Measurements from ENCODE around the gene SPPL2B.

The SPPL2B gene

GRCh38 chr19:2324220-2324948 is 4.1 kb upstream of the SPPL2B start:
- DNase-seq (ENCODE audit: low spot score): no peak

GRCh38 chr19:2325281-2326046 is 3.0 kb upstream of the SPPL2B start:
- no peak for DNase-seq (ENCODE audit: low spot score)

GRCh38 chr19:2326699-2327360 is 1.7 kb upstream of the SPPL2B start:
- peak; percentile 60 for DNase-seq (ENCODE audit: low spot score)

GRCh38 chr19:2327773-2328400 is 597 bp upstream of the SPPL2B start:
- peak; percentile 76 for DNase-seq (ENCODE audit: low spot score)

- no peak for DNase-seq (ENCODE audit: low spot score)
These were observed 630 bp downstream of the SPPL2B start for GRCh38 chr19:2329149-2329478.

GRCh38 chr19:2329501-2329916 is 1.0 kb downstream of the SPPL2B start:
- DNase-seq (ENCODE audit: low spot score): no peak

- DNase-seq (ENCODE audit: low spot score): no peak
These were observed 1.8 kb downstream of the SPPL2B start for GRCh38 chr19:2330255-2330631.

- DNase-seq (ENCODE audit: low spot score): no peak
These were observed 2.3 kb downstream of the SPPL2B start for GRCh38 chr19:2330632-2331284.

- DNase-seq (ENCODE audit: low spot score): peak; percentile 67
These were observed 3.2 kb downstream of the SPPL2B start for GRCh38 chr19:2331601-2332246.

- DNase-seq (ENCODE audit: low spot score): no peak
These were observed 4.0 kb downstream of the SPPL2B start for GRCh38 chr19:2332341-2333026.

- no peak for DNase-seq (ENCODE audit: low spot score)
These were observed 4.7 kb downstream of the SPPL2B start for GRCh38 chr19:2333027-2333806.

GRCh38 chr19:2333807-2334211 is 5.3 kb downstream of the SPPL2B start:
- no peak for DNase-seq (ENCODE audit: low spot score)

- no peak for DNase-seq (ENCODE audit: low spot score)
These were observed 5.9 kb downstream of the SPPL2B start for GRCh38 chr19:2334426-2334825.

GRCh38 chr19:2334986-2335846 is 6.7 kb downstream of the SPPL2B start:
- no peak for DNase-seq (ENCODE audit: low spot score)

GRCh38 chr19:2335848-2336247 is 7.4 kb downstream of the SPPL2B start:
- DNase-seq (ENCODE audit: low spot score): no peak

GRCh38 chr19:2336528-2337328 is 8.2 kb downstream of the SPPL2B start:
- no peak for DNase-seq (ENCODE audit: low spot score)

GRCh38 chr19:2337329-2337707 is 8.8 kb downstream of the SPPL2B start:
- DNase-seq (ENCODE audit: low spot score): no peak

- DNase-seq (ENCODE audit: low spot score): no peak
These were observed 9.7 kb downstream of the SPPL2B start for GRCh38 chr19:2338055-2338615.
